HT1080 (cell line): Measurements from ENCODE around the gene PTPRB. TPM values are rescaled to one million over a fixed set of nuclear protein-coding genes. Genes with fewer than 3 reads are reported as not detected.
"Not testable (repeated sequence)": the region's sequence is repeated elsewhere in the genome, so short reads cannot be mapped to it uniquely, and the experiment has no call there.

Experiments
- DNase-seq: peaks from one replicate; pipeline ENCODE4 v3.0.0-alpha.2; 2015; ENCODE audit warnings: low read depth
- total RNA-seq: library from RNA; depleted of rRNA; stranded (reverse); fragments of >200 nt; shearing (Covaris generic); gene quantifications from 2 replicates; pipeline ENCODE4 v1.2.3, GENCODE V29; 2014

The PTPRB gene
- total RNA-seq, 1 experiment from 2014 or later: 0.87 TPM

DNA sequence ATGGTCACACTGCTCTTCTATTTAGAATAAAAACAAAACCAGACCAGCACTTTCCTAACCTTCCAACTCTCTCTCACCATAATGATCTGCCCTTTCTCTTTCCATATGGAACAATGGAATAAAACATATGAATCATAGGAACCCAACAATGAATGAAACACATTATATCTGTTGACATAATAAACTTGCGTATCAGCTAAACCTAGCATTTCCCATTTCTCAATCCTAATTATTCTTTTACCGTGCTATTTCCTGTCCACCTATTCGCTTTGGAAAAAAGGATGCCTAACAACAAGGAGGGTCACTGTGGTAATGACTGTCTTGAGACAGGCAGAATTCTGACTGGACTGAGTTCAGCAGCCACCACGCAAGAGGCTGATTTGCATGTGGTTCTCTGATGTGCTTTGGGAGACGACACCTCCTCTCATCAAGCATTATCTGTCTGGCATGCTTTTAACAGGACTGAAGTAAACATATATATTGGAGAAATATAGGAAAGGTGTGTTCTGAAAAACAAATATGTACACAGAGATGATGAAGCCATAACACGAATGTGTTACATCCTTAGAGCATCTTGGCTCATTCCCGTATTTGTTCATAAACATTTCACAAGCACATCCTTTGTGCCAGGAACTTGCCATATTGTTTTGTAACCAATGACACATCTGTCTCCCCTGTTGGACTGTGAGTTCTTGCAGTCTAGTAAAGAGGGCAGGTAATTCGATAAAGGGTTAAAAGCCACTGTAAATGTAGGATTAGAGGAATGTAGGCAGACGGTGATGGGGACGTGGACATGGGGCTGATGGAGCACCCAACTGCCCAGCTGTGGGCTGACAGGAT lies 87.7 kb downstream of the PTPRB start:
- no peak for DNase-seq

DNA sequence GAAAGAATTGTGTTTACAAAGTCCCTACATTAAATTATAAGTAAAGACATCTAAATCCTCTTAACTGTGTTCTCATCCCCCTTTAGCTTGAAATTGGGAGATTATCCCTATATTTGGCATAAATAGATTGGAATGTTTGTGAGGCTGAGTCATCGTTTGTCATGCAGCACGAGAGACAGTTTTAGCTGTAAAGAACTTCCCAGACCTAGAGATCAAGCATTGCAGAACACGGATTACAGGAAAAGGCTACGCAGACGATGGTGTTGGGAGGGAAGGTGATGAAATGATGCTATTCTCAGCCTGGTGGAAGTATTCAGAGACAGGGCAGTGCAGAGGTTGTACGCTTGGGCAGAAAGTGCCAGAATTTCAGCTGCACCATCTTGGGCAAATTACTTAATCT lies 93.8 kb downstream of the PTPRB start:
- peak; percentile 96 for DNase-seq

DNA sequence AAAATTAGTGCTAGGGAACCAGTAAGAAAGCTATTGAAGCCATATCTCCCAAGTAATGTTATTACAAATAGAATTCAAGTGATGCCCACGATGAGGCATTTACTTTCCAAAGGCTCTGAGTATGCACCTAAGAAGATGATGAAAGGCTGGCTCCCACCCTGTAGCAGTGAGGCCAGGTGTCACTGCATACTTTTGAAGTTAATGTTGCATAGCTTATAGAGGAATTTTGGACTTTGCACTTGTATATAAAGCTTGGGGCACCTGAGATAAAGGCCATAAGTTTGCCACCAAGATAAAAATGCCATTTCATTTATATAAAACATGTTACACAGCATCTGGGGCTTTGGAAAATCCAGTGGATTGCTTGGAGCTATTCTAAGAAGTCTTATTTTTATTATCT lies 96.2 kb downstream of the PTPRB start:
- no peak for DNase-seq

- DNase-seq: no peak
Measured at GRCh38 chr12:70536650-70537049, 100.6 kb downstream of the PTPRB start.

DNA sequence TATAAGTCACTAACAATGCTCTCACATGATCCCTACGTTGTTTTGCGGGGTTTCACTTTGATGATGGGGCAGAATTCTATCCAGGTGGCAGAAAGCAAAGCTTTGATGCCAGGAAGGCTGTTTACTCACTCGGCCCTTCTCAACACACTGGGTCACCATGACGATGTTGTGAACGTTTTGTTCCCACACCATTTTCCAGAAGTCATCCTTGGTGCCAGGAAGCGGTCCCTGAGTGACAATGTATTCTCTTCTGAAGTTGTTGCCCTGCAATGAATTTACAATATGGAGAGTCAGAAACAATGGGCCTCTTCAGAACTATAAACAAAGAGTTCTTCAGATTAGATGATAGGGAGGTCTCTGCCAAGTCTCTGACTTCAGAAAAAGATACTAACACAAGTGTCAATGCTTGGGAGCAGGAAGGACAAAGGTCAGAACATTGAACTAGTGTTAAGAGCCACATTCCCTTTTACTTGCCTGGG lies 101.3 kb downstream of the PTPRB start:
- DNase-seq: peak; percentile 8

- no peak for DNase-seq
Measured at GRCh38 chr12:70534466-70534865, 102.8 kb downstream of the PTPRB start.

GRCh38 chr12:70529647-70530046 lies 107.6 kb downstream of the PTPRB start:
- DNase-seq: no peak

DNA sequence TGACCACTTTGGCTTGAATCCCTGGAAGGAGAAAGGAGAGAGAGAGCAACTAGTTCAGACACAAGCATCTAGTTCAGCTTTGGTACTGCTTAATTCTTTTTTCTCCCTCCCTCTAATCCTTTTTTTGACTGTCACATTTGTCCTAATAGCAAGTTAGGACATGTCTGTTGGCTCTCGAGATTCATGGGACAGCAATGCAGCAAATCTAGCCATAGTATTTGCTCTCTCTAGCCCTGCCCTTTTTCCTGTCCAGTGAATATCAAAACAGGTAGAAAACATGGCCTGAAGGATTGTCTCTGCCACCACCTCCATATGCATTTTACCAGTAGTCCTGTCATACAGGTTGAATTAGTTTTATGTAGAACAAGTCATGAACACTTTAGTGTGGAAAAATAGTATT lies 116.4 kb downstream of the PTPRB start:
- DNase-seq: no peak

- DNase-seq: no peak
Measured at GRCh38 chr12:70513426-70513825, 123.8 kb downstream of the PTPRB start.

DNA sequence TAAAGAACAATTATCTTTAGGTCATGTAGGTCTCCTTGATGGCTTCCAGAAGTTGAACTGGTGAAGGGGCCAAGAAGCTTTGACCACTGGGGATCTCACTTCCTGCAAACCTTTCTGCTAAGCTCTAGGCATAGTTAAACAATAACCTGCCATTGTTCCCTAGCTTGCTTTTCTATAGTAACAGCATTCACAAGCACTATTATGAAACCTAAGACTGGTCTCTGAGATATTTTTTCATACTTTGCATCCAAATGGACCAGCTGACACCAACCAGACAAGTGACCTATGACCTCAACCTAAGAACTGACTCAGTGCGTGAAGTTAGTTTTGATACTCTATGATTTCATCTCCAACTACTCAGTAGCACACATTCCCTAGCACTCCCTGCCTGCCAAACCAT lies 129.1 kb downstream of the PTPRB start:
- DNase-seq: peak; percentile 19

GRCh38 chr12:70507442-70507841 lies 129.8 kb downstream of the PTPRB start:
- peak; percentile 44 for DNase-seq

DNA sequence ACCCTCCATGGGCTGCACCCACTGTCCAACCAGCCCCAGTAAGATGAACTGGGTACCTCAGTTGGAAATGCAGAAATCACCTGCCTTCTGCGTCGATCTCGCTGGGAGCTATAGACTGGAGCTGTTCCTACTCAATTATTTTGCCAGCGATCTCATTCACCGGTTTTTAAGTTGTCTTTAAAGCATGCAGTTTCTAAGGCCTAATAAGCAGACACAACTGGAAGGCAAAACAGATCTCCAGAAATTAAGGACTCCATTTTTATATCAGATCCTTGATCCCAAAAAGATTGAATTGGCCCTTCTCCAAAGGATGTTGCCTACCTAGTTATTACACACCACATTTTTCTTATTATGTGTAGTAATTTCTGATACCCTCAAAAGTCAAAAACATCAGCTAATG lies 139.7 kb downstream of the PTPRB start:
- DNase-seq: no peak

DNA sequence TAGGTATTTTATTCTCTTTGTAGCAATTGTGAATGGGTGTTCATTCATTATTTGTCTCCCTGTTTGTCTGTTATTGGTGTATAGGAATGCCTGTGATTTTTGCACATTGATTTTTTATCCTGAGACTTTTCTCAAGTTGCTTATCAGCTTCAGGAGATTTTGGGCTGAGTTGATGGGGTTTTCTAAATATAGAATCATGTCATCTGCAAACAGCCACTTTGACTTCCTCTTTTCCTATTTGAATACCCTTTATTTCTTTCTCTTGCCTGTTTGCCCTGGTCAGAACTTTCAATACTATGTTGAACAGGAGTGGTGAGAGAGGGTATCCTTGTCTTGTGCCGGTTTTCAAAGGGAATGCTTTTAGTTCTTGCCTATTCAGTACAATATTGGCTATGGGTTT lies 144.3 kb downstream of the PTPRB start:
- DNase-seq: not testable (repeated sequence)

DNA sequence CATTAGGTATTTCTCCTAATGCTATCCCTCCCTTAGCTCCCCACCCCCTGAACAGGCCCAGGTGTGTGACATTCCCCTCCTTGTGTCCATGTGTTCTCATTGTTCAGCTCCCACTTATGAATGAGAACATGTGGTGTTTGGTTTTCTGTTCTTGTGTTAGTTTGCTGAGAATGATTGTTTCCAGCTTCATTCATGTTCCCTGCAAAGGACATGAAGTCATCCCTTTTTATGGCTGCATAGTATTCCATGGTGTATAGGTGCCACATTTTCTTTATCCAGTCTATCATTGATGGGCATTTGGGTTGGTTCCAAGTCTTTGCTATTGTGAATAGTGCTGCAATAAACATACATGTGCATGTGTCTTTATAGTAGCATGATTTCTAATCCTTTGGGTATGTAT lies 146.3 kb downstream of the PTPRB start:
- DNase-seq: not testable (repeated sequence)

GRCh38 chr12:70487440-70487839 lies 149.8 kb downstream of the PTPRB start:
- DNase-seq: no peak

- DNase-seq: no peak
Measured at GRCh38 chr12:70486588-70486987, 150.6 kb downstream of the PTPRB start.

DNA sequence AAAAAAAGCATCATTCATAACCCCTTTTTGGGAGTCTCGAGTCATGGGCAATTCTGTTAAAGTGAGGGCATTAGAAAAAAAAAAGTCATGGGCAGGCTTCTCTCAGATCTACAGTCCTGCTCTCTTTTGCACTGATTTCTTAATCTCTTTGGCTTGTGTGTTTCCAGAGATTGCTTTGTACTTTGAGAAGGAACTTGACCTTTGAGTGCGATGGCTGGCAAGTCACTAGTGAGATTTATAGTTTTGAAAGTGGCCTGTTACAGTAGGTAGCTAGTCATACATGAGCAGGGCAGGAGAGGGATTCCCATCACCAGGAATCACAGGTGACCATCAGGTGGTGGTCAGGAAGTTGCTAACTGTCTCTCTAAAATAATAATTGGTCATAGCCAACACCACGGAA lies 151.5 kb downstream of the PTPRB start:
- no peak for DNase-seq

DNA sequence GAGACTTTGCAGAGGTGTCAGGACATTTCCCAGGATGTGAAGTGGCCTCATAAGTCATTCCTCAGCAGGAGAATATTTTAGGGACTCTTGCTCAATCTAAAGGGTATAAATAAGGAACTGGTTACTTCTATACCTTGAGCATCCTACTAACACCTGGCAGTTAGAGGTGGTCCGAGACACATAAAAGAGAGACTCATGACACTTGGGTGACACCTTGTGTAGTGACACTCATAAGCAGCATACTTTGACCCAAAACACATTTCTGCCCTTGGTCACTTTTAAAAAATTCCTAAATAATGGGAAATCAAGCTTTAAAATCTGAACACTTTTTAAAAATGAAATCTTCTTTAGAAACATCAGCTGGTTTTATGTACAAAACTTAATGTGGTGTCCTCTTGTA lies 152.8 kb downstream of the PTPRB start:
- no peak for DNase-seq

DNA sequence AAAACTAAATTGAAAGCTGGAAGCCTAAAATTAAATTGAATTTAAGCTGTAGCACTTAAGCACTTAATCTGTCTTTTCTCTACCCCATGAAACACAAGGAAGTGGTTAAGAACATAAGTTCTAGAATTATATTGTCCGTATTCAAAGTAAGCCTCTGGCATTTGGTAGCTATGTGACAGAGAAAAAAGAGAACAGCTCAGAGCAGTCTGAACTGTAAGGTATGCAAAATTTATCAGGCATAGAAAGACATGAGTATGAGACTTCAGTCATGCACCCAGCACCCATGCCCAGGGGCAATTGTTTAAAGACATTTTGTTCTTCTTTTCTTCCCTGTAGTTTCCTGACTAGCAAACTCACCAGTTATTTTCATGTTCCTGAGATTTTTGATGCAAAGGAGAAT lies 154.5 kb downstream of the PTPRB start:
- no peak for DNase-seq

DNA sequence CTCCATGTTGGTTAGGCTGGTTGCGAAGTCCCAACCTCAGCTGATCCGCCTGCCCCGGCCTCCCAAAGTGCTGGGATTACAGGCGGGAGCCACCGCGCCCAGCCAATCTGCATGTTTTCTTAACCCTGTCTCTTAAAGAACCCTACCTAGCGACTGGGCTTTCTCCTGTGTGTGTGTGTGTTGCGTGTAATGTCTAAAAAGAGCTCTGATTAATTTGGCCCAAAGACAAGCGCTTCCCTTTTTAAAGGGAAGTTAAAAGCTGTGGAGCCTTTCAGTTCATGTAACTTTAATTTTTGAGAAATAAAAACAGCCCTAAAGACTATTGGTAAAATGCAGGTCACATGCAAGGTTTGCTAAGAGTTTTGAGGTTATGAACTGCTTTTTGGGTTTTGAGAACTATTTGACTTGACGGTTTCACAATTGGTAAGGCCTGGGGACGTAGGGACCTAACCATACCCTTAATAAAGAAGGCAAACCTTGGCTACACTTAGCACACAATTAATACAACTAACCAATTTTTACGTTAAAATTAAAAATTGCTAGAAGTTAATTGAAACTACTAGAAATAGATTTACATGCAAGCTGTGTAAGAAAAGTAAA lies 167.9 kb downstream of the PTPRB start:
- DNase-seq: no peak

GRCh38 chr12:70468741-70469140 lies 168.5 kb downstream of the PTPRB start:
- DNase-seq: no peak

GRCh38 chr12:70467918-70468733 lies 169.1 kb downstream of the PTPRB start:
- DNase-seq: peak; percentile 67
